ENCODE measurements around the gene PELI1.
"Not testable (repeated sequence)": the region's sequence is repeated elsewhere in the genome, so short reads cannot be mapped to it uniquely, and the experiment has no call there.

- not testable (repeated sequence) for TF ChIP-seq CTCF, EP300, POLR2A (IDR thresholded peaks at IDR 0.05)
Observed at GRCh38 chr2:64074616-64075015, 69.6 kb downstream of the PELI1 start.
